GM03348 (cell line): ENCODE data around the gene SLC25A38.
"Not testable (repeated sequence)": the region's sequence is repeated elsewhere in the genome, so short reads cannot be mapped to it uniquely, and the experiment has no call there.

Source experiments
- DNase-seq: peaks from one replicate; pipeline ENCODE4 v3.0.0; 2012; ENCODE audit warnings: low spot score

Gene SLC25A38

DNA sequence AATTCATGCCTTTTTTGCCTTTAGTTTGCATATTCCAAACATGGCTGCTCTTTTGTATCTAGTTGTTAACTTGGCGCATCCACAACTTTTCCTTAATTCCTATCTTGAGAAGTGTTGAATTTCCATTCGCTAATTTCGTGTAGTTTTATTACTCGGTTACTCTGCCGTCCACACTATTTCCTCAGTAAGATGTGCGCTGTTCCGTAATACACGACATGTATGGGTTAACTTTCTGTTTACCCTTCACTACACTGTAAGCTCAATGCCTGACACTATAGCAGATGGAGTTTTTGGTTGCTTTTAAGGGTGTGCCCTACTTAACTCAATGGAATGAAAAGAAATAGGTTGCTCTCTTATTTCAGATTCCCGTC is 24.1 kb downstream of the SLC25A38 start:
- peak; percentile 27 for DNase-seq

DNA sequence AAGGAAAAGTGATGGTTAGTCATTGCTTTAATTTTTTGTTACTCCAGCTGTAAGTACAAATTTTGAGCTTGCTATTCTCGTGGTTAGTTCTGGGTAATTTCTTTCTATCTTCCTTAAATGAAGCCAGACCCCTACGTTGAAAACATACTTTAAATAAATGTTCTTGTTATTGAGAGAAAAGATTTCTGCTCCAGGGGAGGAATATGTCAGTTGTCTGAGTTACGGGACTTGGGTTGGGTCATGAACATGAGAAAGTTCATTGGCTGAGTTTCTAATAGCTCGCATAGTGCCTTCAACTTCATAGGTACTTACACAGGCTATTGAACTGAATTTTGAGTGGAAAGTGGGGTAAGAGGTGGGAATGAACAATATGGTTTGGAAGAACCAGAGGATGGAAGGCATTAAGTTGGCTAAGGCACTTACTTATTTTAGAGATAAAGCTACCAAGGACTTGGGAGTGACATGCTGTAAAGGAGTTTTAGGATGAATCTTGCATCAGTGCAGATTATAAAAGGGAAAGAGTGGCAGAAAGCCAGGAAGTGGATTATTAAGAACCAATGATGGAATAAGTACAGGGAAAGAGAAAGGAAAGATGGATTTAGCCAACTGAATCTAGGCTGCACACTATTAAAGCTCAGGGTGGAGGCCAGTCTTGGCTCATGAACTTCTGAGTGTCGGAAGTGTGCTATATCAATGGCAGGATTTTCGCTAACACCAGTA is 24.8 kb downstream of the SLC25A38 start:
- no peak for DNase-seq

DNA sequence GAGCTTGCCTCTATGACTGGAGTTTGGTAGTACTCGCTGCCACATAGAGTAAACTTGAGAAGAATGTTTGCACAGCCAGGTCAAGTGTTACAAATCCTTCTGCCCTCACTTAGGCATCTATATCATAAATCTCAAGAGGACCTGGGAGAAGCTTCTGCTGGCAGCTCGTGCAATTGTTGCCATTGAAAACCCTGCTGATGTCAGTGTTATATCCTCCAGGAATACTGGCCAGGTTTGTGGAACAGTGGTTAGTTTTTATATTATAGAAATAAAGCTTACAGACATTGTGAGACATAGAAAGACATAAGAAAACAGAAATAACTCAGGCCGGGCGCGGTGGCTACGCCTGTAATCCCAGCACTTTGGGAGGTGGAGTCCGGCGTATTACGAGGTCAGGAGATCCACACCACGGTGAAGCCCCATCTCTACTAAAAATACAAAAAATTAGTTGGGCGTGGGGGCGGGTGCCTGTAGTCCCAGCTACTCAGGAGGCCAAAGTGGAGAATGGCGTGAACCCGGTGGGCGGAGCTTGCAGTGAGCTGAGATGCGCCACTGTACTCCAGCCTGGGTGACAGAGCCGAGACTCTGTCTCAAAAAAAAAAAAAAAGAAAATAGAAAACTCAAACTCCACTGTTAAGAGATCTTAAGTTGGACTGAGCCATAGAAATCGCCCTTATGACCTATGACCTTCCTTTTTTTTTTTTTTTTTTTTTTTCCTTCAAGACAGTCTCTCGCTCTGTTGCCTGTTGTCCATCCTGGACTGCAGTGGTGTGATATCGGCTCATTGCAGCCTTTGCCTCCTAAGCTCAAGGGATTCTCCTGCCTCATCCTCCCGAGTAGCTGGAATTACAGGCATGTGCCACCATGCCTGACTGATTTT is 25.6 kb downstream of the SLC25A38 start:
- DNase-seq, result no peak

DNA sequence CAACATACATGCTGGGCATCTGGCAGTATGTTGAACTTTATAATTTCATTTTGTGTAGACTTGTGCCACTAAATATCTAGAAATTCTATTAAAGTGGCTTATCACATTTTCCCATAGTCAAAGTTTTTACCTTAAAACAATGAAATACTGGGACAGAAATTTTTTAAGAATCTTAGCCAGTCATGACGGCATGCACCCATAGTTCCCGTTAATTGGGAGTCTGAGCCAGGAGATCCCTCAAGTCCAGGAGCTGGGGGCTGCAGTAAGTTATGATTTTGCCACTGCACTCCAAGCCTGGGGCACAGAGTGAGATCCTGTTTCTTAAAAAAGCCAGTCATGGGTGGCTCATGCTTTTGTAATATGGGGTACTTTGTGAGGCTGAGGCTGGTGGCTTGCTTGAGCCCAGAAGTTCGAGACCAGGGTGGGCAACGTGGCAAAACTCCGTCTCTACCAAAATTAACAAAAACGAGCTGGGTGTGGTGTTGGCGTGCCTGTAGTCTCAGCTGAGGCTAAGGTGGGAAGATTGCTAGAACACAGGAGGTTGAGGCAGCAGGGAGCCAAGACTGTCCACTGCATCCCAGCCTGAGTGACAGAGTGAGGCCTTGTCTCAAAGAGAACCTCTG is 26.5 kb downstream of the SLC25A38 start:
- no peak for DNase-seq

DNA sequence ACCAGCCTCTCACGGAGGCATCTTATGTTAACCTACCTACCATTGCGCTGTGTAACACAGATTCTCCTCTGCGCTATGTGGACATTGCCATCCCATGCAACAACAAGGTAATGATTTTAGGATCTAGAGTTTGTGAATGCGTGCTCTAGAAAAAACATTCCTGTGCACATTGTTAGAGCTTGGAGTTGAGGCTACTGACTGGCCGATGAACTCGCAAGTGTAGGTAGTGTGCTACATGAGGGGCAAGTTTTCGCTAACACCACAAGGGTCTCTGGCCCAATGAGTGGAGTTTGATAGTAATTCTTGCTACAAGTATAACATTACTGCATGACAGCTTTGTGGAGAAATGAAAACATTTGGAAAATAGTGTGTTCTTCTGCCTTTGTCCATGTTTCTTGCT is 27.7 kb downstream of the SLC25A38 start:
- no peak for DNase-seq

DNA sequence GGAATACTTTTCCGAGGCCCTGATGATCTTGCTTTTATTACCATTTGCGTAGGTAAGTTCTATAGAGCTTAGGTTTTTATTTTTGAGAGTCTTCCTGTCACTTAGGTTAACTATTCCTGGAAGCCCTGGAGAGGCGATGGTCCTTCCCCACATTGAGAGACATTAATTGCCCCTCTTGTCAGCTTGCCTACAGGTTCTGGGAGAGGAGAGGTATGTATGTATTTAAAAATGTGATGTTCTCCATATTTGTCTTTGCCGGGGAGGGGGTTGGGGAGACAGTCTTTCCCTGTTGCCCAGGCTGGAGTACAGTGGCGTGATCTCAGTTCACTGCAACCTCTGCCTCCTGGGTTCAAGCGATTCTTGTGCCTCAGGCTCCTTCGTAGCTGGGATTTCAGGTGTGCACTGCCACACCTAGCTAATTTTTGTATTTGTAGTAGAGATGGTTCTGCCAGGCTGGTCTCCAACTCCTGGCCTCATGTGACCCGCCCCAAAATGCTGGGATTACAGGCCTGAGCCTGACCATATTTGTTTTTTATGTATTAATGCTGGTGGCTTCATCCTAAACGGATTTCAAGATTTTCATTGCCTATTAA is 29.6 kb downstream of the SLC25A38 start:
- no peak for DNase-seq

DNA sequence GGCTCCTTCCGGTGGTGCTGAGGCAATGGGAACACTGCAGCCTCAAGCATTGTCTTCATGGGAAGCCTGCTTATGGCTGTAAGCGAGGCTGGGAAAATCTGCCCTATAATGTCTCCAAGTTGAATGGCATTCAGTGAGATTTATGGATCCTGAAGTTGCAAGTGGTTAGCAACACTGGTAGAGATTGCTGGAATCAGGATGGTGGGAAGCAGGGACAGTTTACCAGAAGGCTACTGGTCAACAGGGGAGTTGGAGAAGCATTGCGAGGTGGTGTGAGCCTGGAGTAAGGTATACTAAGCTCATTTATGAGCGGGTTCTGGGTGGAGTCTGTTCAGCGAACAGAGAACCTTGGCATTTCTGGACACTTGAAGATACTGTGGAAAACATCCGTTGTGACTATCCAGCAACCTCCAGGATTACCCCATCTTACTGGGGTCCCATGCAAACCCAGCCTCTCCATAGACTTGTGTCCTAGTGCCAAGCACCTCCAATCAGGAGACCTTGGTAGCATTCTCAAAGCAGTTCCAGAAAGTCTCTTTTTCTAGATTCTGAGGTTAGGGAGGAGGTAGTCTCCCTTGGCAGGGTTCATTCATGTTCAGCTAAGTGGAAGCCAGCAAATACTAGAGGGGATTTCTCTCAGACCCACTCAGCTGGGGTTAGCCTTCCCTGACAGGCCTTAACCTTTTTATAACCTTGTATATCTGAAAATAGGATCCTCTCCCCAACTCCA is 30.7 kb downstream of the SLC25A38 start:
- no peak for DNase-seq

DNA sequence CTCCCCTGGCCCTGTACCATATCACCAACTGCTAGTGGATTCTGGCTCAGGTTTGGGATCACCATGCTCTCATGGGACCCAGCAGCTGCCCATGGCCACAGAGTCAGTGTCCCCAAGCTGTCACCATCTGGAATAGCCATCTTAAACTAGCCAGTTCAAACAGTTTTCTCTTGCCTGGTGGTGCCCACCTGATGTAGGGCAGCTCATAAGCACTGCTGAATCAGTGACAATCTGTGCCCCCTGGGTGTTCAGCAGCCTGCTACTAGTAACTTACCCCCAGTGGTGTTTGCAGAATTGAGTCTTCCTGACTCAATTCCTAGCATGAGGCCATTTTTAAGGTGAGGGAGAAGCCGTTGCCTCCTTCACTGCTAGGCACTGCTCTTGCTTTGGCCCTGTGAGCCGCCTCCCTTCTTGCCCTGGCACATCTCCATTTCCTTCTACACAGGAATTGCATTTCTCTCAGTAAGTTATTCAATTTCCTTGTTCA is 31.3 kb downstream of the SLC25A38 start:
- no peak for DNase-seq

DNA sequence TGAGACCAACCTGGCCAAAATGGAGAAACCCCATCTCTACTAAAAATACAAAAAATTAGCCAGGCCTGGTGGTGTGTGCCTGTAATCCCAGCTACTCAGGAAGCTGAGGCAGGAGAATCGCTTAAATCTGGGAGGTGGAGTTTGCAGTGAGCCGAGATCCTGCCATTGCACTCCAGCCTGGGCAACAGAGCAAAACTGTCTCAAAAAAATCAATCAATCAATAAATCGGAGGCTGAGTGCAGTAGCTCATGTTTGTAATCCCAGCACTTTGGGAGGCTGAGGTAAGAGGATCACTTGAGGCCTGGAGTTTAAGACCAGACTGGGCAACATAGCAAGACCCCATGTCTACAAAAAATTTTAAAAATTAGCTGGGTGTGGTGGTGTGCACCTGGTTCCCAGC is 32.1 kb downstream of the SLC25A38 start:
- DNase-seq, result not testable (repeated sequence)

DNA sequence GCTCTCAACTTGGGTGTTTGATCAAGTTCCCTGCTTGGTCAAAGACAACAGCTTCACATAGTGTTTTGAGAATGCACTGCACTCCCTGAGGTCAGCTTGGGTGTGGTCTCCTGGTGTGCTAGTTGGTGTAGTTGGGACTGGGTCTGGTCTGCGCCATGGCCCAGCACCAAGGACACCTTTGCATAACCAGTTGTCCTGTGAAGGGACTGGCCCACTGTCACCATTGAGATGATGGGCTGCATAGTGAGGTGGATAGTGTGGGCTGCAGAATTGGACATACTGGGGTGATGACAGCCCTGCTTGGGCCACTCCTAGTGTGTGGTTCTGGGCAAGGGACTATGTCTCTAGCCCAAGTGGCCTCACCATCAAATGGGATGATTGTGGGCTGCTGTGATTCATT is 32.8 kb downstream of the SLC25A38 start:
- DNase-seq, result no peak

DNA sequence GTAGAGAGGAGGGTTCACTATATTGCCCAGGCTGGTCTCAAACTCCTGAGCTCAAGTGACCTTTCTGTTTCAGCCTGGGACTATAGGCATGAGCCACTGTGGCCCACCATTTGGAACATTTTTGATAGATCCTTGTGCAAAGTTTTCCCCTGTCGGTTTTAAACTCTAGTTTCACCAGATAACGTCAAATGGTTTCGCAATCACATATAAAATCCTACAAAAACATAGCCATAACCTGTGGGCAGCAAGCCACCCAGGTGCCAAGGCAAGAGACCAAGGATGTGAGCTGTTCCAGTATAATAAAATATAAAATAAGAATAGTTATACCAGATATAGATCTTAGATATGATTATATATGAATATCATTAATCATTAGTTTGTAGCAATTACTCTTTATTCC is 33.8 kb downstream of the SLC25A38 start:
- DNase-seq, result not testable (repeated sequence)

DNA sequence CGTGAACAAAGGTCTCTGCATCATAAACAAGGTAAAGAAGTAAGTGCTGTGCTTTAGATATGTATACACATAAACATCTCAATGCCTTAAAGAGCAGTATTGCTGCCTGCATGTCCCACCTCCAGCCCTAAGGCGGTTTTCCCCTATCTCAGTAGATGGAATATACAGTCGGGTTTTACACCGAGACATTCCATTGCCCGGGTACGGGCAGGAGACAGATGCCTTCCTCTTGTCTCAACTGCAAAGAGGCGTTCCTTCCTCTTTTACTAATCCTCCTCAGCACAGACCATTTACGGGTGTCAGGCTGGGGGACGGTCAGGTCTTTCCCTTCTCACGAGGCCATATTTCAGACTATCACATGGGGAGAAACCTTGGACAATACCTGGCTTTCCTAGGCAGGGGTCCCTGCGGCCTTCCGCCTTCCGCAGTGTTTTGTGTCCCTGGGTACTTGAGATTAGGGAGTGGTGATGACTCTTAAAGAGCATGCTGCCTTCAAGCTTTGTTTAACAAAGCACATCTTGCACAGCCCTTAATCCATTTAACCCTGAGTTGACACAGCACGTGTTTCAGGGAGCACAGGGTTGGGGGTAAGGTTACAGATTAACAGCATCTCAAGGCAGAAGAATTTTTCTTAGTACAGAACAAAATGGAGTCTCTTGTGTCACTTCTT is 35.5 kb downstream of the SLC25A38 start:
- not testable (repeated sequence) for DNase-seq

DNA sequence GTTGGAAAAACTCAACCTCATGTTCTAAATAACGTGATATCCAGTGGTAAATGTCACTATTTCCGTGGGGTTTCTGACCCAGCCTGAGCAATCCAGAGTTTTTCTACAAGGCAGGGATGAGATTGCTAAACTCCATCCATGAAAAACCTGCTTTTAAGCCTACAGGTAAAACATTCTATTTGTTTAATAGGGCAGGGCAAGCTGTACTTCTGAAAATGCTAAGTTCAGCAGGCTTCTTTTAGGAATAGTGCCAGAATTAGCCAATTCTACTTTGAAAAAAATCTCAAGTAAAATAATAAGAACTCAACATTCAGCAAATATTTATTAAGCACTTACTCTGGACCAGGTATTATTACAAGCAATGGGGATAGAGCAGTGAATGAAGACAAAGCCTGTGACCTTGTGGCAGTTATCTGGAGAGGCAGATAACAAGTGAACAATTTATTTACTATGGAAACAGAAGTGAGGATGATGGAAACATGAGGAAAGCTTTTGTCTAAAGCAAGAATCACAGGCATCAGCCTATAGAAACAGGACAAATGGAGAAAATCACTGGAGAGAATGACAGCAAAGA is 36.7 kb downstream of the SLC25A38 start:
- DNase-seq, result no peak

DNA sequence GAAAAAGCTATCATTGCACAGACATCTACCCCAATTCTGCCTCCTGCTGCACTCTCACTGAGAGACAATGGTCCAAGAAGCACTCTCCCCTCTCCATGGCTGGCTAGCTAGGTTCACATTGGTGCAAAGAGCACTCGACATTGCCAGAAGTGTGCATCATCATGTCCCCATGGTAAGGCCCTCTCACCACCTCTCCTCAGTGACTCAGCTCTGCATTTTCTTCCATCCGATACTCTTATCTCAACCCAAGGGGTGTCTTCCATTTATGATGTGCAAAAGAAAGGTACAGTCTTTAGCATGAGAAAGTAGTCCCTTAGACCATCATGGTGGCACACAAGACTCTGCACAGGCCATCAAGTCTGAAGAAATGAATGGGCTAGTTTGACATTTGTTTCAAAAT is 37.4 kb downstream of the SLC25A38 start:
- no peak for DNase-seq

DNA sequence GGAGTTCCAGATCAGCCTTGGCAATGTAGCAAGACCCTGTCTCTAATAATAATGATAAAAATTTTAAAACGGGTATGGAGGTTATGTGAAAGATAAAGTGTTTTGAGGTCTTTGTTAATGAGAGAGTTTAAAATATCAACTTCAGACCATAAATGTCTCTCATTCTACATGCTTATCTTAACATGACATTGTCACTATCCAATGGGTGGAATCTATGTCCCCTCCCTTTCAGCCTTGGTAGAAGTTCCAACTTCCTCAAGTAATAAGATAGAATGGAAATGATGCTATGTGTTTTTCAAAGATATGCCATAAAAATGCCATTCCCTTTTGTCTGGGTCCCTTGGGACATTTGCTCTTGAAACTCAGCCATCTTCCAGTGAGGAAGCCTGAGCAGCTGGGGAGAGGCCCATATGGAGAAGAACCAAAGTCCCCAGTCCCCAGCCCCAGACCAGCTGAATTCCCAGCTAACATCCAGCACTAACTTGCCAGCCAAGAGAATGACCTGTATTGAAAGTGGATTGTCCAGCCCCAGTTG is 40.3 kb downstream of the SLC25A38 start:
- DNase-seq, result no peak

DNA sequence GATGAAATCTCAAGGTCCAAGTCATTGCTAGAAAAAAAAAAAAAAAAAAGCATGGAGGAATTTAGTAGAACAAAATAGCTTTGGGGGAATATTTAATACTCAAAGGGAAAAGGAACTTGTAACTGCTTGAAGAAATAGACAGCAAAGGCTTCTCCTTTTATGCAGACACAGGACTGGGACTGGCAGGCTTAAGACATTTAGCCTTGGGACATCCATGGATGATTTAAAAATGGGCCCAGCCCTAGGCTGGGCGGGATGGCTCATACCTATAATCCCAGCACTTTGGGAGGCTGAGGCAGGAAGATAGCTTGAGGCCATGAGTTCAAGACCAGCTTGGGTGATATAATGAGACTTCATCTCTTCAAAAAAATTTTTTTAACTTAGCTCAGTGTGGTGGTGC is 43.1 kb downstream of the SLC25A38 start:
- DNase-seq, result no peak

DNA sequence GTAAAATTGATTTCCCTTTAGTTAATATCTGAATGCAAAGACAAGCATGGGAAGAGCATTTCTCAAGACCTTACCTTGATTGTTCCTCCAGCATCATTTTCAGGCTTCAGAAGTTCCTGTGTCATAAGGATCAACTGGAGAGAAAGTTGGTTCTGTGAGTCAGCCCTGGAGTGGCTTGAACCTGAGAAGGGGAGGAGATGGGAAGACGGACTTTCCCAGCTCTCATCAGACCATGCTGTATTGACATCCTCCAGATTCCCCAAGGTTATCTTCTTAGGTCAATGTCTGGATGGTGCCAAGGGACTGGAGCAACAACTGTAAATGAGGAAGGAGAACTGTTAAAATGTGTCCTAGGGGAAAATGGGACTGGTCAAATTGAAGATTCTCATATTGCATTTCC is 44.3 kb downstream of the SLC25A38 start:
- no peak for DNase-seq

DNA sequence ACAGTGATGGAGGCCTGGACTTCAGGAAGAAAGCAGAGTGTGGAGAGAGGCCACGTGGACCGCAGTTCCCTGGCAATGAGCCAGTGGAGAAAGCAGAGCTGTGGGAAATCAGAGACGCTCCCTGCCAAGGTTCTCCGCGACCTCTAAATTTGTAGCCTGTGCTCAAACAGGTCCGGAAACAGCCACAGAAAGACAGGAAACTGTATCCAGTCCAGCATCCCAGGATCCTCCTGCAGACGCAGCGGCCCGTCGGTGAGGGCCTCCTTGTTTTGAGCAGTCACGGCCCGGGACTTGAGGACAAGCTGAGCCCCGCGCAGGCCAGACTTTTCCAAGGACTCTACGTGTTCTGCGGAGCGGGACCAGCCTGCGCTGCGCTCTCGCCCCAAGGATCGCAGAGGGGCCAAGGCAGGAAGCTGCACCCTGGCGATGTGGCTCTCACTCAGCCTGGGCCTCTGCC is 45.6 kb downstream of the SLC25A38 start:
- no peak for DNase-seq

DNA sequence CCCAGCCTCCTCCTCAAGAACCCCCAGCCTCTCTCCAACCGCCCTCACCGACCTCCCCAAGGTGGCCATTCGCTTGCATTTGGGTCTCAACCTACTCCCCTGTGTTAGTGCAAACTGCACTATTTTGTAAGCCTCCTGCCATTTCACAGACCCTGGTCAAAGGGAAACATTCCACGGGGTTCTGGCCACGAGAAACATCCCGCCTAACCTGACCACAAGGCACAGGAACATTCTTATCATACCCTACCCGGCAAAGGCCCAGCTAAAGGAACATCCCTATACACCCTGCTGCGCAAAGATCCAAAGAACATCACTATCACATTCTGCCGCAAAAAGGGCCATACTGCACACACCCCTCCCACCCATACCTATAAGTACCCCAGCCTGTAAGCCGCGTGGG is 46.3 kb downstream of the SLC25A38 start:
- no peak for DNase-seq

DNA sequence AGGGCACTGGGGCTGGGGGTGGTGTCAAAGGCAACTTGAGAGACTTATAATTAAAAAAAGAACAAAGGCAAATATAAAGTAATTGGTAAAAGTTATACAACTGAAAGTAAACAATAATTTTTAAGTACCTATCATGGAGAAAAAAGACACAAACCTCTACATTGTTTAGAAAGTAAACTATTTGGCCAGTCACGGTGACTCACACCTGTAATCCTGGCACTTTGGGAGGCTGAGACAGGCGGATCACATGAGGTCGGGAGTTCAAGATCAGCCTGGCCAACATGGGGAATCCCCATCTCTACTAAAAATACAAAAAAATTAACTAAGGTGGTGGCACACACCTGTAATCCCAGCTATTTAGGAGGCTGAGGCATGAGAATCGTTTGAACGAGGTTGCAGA is 49.2 kb downstream of the SLC25A38 start:
- no peak for DNase-seq

DNA sequence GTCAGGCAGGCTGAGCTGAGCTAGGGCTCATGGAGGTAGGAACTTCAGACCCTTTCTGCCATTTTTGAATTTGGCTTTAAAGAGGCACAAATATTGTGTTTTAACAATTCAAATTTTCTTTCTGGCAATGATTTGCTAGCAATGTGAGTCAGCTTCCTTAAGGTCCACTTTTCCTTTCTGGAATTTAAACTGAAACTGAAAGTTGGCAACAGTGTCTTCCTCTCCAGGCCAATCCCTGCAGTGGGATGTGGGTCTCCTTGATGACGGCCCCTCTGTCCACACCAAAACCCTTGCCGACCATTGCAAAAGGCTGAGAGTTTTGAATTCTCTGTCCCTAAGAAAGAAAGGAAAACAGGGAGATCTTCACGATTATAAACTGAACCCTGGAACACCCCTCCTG is 50.5 kb downstream of the SLC25A38 start:
- DNase-seq, result peak; percentile 67
